HG03558 (cell line): ENCODE data around the gene ERGIC2.

Experiments
- ATAC-seq: cut with Tn5 transposase; IDR thresholded peaks from one replicate; pipeline ENCODE4 v1.9.1; 2021; ENCODE audit warnings: moderate number of reproducible peaks; ENCODE audit not compliant: unreplicated experiment; ENCODE audit errors: extremely low read depth

ERGIC2 gene

GRCh38 chr12:29376118-29376517, 4.9 kb downstream of the ERGIC2 start:
- no peak for ATAC-seq

GRCh38 chr12:29374913-29375312, 6.1 kb downstream of the ERGIC2 start:
- ATAC-seq: no peak

- ATAC-seq: no peak
These were observed 7.0 kb downstream of the ERGIC2 start for GRCh38 chr12:29374012-29374411.

- no peak for ATAC-seq
These were observed 15.9 kb downstream of the ERGIC2 start for GRCh38 chr12:29365091-29365490.

- no peak for ATAC-seq
These were observed 26.0 kb downstream of the ERGIC2 start for GRCh38 chr12:29354954-29355353.

- ATAC-seq: no peak
These were observed 30.9 kb downstream of the ERGIC2 start for GRCh38 chr12:29350080-29350479.

GRCh38 chr12:29346769-29347421, 34.1 kb downstream of the ERGIC2 start:
- ATAC-seq: no peak

- no peak for ATAC-seq
These were observed 37.8 kb downstream of the ERGIC2 start for GRCh38 chr12:29343022-29343799.

GRCh38 chr12:29337325-29337724, 43.6 kb downstream of the ERGIC2 start:
- ATAC-seq: no peak

GRCh38 chr12:29334937-29335336, 46.0 kb downstream of the ERGIC2 start:
- no peak for ATAC-seq

GRCh38 chr12:29333178-29333577, 47.8 kb downstream of the ERGIC2 start:
- ATAC-seq: no peak

GRCh38 chr12:29329411-29329810, 51.6 kb downstream of the ERGIC2 start:
- ATAC-seq: no peak

- ATAC-seq: no peak
These were observed 58.8 kb downstream of the ERGIC2 start for GRCh38 chr12:29322157-29322556.

GRCh38 chr12:29320295-29321085, 60.5 kb downstream of the ERGIC2 start:
- ATAC-seq: no peak

GRCh38 chr12:29317556-29318363, 63.2 kb downstream of the ERGIC2 start:
- peak; percentile 99 for ATAC-seq

- ATAC-seq: no peak
These were observed 64.2 kb downstream of the ERGIC2 start for GRCh38 chr12:29316752-29317151.

- ATAC-seq: no peak
These were observed 66.6 kb downstream of the ERGIC2 start for GRCh38 chr12:29314416-29314815.

GRCh38 chr12:29310899-29311298, 70.1 kb downstream of the ERGIC2 start:
- ATAC-seq: no peak

- no peak for ATAC-seq
These were observed 71.6 kb downstream of the ERGIC2 start for GRCh38 chr12:29309320-29309902.

GRCh38 chr12:29306682-29307081, 74.3 kb downstream of the ERGIC2 start:
- no peak for ATAC-seq
